Tibial nerve (tissue), 4 donors: ENCODE data around the gene URAD. TPM values are rescaled to one million over a fixed set of nuclear protein-coding genes. Genes with fewer than 3 reads are reported as not detected.

Experiments used
- DNase-seq, 2 donors: peaks; one replicate each; pipeline ENCODE4 v3.0.0-alpha.2; 2019; ENCODE audit warnings: low spot score in 2 of 2
- H3K27ac ChIP-seq, 4 donors: fragments of 200-600 bp; sonication (generic) in 3 of 4; one replicate each; pipeline ENCODE4 v1.5.1; 2017 to 2019; ENCODE audit warnings: mild to moderate bottlenecking in 1 of 4
- H3K27me3 ChIP-seq, 2 donors: fragments of 200-600 bp; sonication (generic) in 1 of 2; one replicate each; pipeline versions ENCODE4 v1.5.1 to v1.6.0; 2017 to 2019
- H3K36me3 ChIP-seq, 3 donors: fragments of 200-600 bp; sonication (generic); one replicate each; pipeline ENCODE4 v1.5.1; 2018 to 2019
- H3K4me1 ChIP-seq, 4 donors: fragments of 200-600 bp; sonication (generic) in 3 of 4; one replicate each; pipeline ENCODE4 v1.5.1; 2017 to 2019
- H3K4me3 ChIP-seq, 4 donors: fragments of 200-600 bp; sonication (generic) in 3 of 4; one replicate each; pipeline ENCODE4 v1.5.1; 2017 to 2019; ENCODE audit warnings: mild to moderate bottlenecking in 1 of 4, moderate library complexity in 1 of 4
- H3K9me3 ChIP-seq, 4 donors: fragments of 200-600 bp; sonication (generic) in 3 of 4; one replicate each; pipeline ENCODE4 v1.5.1; 2017 to 2019
- CTCF ChIP-seq, 5 experiments: fragments of 200-600 bp in 3 of 5; fragments of 450-650 bp in 2 of 5; sonication (generic) in 3 of 5; IDR thresholded peaks; one replicate each; pipeline ENCODE4 v1.5.1; 2016 to 2019; ENCODE audit warnings: antibody characterized with exemption in 5 of 5, mild to moderate bottlenecking in 3 of 5, moderate library complexity in 2 of 5
- EP300 ChIP-seq, 2 donors: sonication (generic); formaldehyde crosslinking; IDR thresholded peaks; one replicate each; pipeline ENCODE4 v1.6.1; 2017; ENCODE audit warnings: antibody characterized with exemption in 2 of 2, mild to moderate bottlenecking in 1 of 2
- POLR2A ChIP-seq, 2 donors: fragments of 450-650 bp; IDR thresholded peaks; one replicate each; pipeline ENCODE4 v1.6.1; 2017; ENCODE audit warnings: antibody characterized with exemption in 2 of 2, mild to moderate bottlenecking in 2 of 2, moderate library complexity in 2 of 2
- WGBS, 2 donors: methylation state at CpG; one replicate each; pipeline ENCODE4 v1.1.5; 2018; 5-methylcytosine and 5-hydroxymethylcytosine counted together
- total RNA-seq, 4 donors: library from RNA; depleted of rRNA; stranded (reverse); fragments of >200 nt; gene quantifications; one replicate each; pipeline ENCODE4 v1.1.0, GENCODE V29; 2016

URAD gene
- total RNA-seq, 4 donors from 2014 or later = not detected

- no peak for DNase-seq
- peak overlapping the region in 1 of 4 donors; percentile 60 for H3K27ac ChIP-seq
- no peaks in the 10 kb centered on the region for H3K36me3 ChIP-seq
- peaks cover 0 to 46% (median 17%) of the 10 kb centered on the region in 4 donors for H3K4me1 ChIP-seq
- TF ChIP-seq EP300 (IDR thresholded peaks at IDR 0.05) = no peak
- H3K4me3 ChIP-seq = peak overlapping the region in 2 of 4 donors; percentile 14 to 27
- H3K27me3 ChIP-seq = peaks cover 4 to 98% of the 10 kb centered on the region in 2 donors
- WGBS, 2 donors = 2% methylated on average over 49 to 53 of the region's 65 CpGs
- no peaks in the 10 kb centered on the region for H3K9me3 ChIP-seq
These were observed 10.1 kb downstream of the URAD start for GRCh38 chr13:27978301-27978968.

DNA sequence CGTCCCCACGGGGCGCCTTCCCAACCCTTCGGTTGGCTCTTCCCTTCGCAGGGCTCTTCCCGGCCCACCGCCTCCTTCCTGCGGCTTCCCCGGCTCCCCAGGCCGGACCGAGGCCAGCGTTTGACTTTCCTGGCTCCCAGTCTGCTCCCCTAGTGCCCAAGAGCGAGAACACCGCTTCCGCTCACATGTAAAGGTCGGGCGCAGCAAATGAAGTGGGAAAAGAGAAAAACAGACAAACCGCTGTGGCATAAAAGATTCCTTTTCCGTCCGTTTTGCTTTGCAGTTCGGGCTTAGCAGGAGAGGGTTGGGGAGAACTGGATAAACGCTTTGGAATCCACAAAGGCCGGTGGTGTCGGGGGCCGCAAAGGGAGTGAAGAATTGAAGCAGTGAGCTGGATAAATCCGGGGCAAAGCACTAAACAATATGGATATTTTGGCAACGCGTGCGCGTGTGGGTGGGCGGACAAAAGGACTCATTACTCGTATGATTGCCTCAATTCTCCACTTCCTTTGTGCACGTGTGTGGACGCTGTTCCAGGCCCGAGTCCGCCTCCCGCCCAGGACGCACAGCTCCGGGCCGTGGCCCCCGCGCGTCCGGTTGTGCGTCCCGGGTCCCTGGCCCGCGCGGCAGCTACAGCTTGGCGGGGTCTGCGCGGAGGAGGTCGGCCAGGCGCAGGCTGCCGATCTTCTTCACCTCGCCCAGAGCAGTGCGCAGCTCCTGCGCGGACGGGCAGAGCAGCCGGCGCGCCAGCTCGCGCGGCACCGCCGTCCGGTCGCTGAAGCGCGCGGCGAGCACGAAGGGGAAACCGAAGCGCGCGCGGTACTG is 10.8 kb downstream of the URAD start:
- peak overlapping the region in 2 of 4 donors; percentile 14 to 27 for H3K4me3 ChIP-seq
- peaks cover 0 to 46% (median 17%) of the 10 kb centered on the region in 4 donors for H3K4me1 ChIP-seq
- no peaks in the 10 kb centered on the region for H3K36me3 ChIP-seq
- peaks cover 4 to 98% of the 10 kb centered on the region in 2 donors for H3K27me3 ChIP-seq
- WGBS, 2 donors = 2% methylated on average over 41 to 68 of the region's 80 CpGs
- no peaks in the 10 kb centered on the region for H3K9me3 ChIP-seq
- TF ChIP-seq CTCF (IDR thresholded peaks at IDR 0.05) = no peak
- no peak for TF ChIP-seq POLR2A (IDR thresholded peaks at IDR 0.05)
- no peak for TF ChIP-seq EP300 (IDR thresholded peaks at IDR 0.05)
- H3K27ac ChIP-seq = peak overlapping the region in 1 of 4 donors; percentile 60
- no peak for DNase-seq

DNA sequence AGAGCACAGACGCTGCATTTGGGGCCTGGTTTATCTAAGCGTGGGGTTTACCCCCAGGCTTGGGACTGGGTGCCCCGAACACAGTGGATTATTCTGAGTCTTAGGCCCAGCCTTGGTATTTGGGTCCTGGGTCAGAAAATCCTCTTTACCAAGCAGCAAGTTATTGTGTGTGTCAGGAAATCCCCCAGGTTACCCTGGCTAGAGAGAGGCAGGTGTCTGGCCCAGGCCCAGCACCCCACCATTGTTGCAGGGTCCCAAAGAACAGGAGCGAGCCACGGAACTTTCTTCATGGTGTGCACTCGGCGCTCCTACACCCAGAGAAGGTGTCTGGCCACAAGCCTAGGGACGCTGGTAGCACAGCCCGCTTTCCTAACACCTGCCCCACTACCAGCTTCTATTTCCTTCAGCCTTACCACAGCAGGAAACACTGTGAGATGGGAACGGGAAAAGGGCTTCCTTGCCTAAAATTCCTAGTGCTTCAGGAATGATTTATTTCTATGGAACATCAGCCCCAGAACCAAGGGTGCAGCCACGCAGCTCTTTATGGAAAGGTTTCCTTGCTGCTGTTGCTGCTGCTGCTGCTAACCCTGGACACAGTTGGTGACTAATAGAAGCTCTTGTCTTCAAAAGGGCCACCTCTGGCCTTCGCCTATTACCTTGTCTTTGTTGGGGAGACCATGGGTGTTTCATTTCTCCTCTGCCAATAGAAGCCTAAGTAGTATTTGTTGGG is 12.0 kb downstream of the URAD start:
- H3K9me3 ChIP-seq = no peaks in the 10 kb centered on the region
- peaks cover 0 to 46% (median 17%) of the 10 kb centered on the region in 4 donors for H3K4me1 ChIP-seq
- no peaks in the 10 kb centered on the region for H3K36me3 ChIP-seq
- TF ChIP-seq EP300 (IDR thresholded peaks at IDR 0.05) (no peak), POLR2A (IDR thresholded peaks at IDR 0.05) (no peak), CTCF (IDR thresholded peaks at IDR 0.05) (no peak)
- H3K4me3 ChIP-seq = no peak overlapping the region
- DNase-seq = no peak
- WGBS, 2 donors = 21 to 22% methylated on average over 11 to 12 of the region's 12 CpGs
- H3K27me3 ChIP-seq = peaks cover 4 to 98% of the 10 kb centered on the region in 2 donors
- H3K27ac ChIP-seq = peak overlapping the region in 1 of 4 donors; percentile 62

GRCh38 chr13:27975564-27976361 is 12.7 kb downstream of the URAD start:
- H3K4me1 ChIP-seq = peaks cover 0 to 49% (median 17%) of the 10 kb centered on the region in 4 donors
- H3K27me3 ChIP-seq = peaks cover 4 to 98% of the 10 kb centered on the region in 2 donors
- TF ChIP-seq EP300 (IDR thresholded peaks at IDR 0.05) (no peak), POLR2A (IDR thresholded peaks at IDR 0.05) (no peak), CTCF (IDR thresholded peaks at IDR 0.05) (no peak)
- DNase-seq = no peak
- H3K36me3 ChIP-seq = no peaks in the 10 kb centered on the region
- no peak overlapping the region for H3K4me3 ChIP-seq
- 2 to 4% methylated on average over 39 to 46 of the region's 51 CpGs for WGBS, 2 donors
- no peaks in the 10 kb centered on the region for H3K9me3 ChIP-seq
- H3K27ac ChIP-seq = peak overlapping the region in 1 of 4 donors; percentile 62
